Activated T-cell treated with anti-CD3 and anti-CD28 coated beads, Interleukin-2, amount 50 U/mL, for 4 hours (primary cell): ENCODE results near the gene PCSK5. TPM values are rescaled to one million over a fixed set of nuclear protein-coding genes. Genes with fewer than 3 reads are reported as not detected.

Experiments
- ATAC-seq, 2 donors: fragments of 200-7000 bp; cut with Tn5 transposase; one replicate each; pipeline ENCODE4 v1.10.0; 2021
- DNase-seq: peaks from one replicate; pipeline ENCODE4 v3.0.0-alpha.2; 2020
- H3K27me3 Mint-ChIP-seq: one replicate; pipeline ENCODE4 v1.8.0; 2021; ENCODE audit warnings: low read depth, mixed read lengths
- H3K36me3 Mint-ChIP-seq: one replicate; pipeline ENCODE4 v1.8.0; 2022; ENCODE audit warnings: mixed read lengths; ENCODE audit not compliant: insufficient read depth
- H3K4me1 Mint-ChIP-seq: one replicate; pipeline ENCODE4 v1.8.0; 2021; ENCODE audit warnings: low read depth, mixed read lengths
- H3K4me3 Mint-ChIP-seq: one replicate; pipeline ENCODE4 v1.8.0; 2021; ENCODE audit warnings: mild to moderate bottlenecking, moderate library complexity, mixed read lengths
- H3K9me3 Mint-ChIP-seq: one replicate; pipeline ENCODE4 v1.8.0; 2021; ENCODE audit warnings: mixed read lengths
- total RNA-seq, 3 donors: library from RNA; stranded (reverse); gene quantifications; one replicate each; pipeline ENCODE4 v1.2.1, GENCODE V29; 2021

Gene PCSK5
- total RNA-seq, 3 donors from 2014 or later: 1.0 to 1.7 (median 1.6) TPM

DNA sequence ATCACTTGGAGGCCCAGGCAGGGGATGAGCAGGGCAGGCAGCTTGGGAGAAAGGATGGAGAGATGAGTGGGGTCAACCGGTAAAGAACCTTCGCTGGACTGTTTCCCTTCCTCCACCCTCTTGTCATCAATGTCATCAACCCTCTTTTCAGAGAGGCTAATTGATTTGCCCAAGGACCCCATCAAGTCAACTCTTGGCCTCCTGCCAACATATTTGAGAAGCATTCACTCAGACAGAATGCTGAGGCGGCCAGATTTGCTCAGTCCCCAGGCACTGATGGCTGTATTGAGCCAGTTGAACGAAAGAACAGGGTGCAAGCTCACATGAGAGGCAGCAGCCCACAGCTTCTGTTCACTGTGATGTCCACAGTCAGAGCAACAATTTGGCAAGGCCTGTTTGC lies 310.3 kb downstream of the PCSK5 start:
- Mint-ChIP-seq H3K9me3 (no peaks in the 10 kb centered on the region), H3K4me3 (no peak overlapping the region), H3K27me3 (no peaks in the 10 kb centered on the region), H3K4me1 (no peaks in the 10 kb centered on the region), H3K36me3 (no peaks in the 10 kb centered on the region)
- no peak for ATAC-seq
- no peak for DNase-seq

DNA sequence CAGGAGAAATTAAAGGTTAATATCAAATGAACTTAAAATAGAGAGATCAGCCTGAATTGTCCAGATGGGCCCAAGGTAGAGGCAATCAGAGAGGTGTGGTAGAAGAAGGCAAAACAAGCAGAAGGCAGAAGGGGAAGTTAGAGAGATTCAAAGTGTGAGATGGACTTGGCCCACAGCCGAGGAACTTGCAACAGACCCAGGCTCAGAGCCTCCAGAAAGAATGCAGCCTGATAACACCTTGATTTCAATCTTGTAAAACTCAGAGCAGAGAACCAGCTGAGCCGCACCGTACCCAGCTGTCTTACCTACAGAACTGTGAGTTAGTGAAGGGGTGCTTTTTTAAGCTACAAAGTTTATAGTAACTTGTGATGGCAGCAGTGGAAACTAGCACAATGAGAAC lies 312.9 kb downstream of the PCSK5 start:
- H3K9me3 Mint-ChIP-seq: no peaks in the 10 kb centered on the region
- DNase-seq (no peak), ATAC-seq (no peak)
- H3K36me3 Mint-ChIP-seq: no peaks in the 10 kb centered on the region
- no peak overlapping the region for H3K4me3 Mint-ChIP-seq
- no peaks in the 10 kb centered on the region for H3K4me1 Mint-ChIP-seq
- H3K27me3 Mint-ChIP-seq: no peaks in the 10 kb centered on the region

DNA sequence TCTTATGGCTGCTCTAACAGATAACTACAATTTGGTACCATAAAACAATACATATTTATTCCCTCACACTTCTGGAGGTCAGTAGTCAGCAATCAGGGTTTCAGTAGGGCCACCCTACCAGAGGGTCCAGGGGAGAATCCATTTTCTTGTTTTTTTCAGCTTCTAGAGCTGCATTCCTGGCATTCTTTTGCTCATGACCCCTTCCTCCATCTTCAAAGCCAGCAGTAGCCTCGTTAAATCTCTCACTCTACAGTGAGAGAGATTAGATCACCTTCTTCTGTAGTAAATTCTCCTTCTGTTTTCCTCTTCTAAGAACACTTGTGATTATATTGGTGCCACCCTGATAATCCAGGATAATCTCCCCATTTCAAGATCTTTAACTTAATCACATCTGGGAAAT lies 316.3 kb downstream of the PCSK5 start:
- no peak for ATAC-seq
- Mint-ChIP-seq H3K36me3 (no peaks in the 10 kb centered on the region), H3K27me3 (peaks cover 2% of the 10 kb centered on the region)

DNA sequence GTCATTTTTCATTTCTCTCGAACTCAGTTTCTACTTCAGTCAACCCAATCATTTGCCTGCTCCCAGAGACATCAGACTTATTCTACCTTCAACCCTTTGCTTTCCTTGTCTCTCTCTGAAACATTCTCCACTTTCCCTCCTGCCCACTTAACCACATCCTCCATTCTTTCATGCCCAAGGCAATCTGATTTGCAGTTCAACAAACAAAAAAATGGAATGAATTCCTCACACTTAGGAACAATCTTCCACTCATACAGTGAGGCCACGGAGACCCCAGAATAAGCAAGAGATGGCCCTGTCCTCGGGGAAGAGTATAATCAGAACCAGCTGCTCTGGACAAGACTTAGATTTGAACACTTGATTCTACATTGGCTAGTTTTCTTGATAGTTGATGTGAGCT lies 323.3 kb downstream of the PCSK5 start:
- no peak for DNase-seq
- Mint-ChIP-seq H3K36me3 (no peaks in the 10 kb centered on the region), H3K9me3 (no peaks in the 10 kb centered on the region), H3K4me3 (no peak overlapping the region), H3K27me3 (peaks cover 2% of the 10 kb centered on the region), H3K4me1 (no peaks in the 10 kb centered on the region)
- no peak for ATAC-seq

More for the DNA sequence above, 316.3 kb downstream of the PCSK5 start:
- H3K9me3 Mint-ChIP-seq: no peaks in the 10 kb centered on the region
- no peak for DNase-seq
- H3K4me1 Mint-ChIP-seq: no peaks in the 10 kb centered on the region
- H3K4me3 Mint-ChIP-seq: no peak overlapping the region

DNA sequence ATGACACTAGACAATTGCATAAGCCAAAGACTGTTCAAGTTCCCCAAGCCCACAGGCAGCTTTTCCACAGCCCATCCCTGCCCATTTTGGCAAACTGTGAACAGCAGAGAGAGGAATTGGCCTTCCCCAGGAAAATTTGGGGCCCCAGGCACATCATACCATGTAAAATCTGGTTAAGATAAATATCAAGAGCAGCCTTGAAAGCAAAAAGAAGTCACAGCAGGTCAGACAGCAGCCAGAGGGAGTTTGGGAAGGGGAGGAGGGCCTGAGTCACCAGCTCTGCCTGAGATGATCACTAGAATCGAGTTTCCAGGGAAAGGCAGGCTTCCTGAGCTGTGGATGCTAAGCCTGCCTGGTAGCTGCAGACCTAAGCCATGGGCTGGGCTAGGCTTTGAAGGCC lies 324.6 kb downstream of the PCSK5 start:
- DNase-seq (no peak), ATAC-seq (no peak)
- H3K4me3 Mint-ChIP-seq: no peak overlapping the region
- no peaks in the 10 kb centered on the region for H3K9me3 Mint-ChIP-seq
- H3K27me3 Mint-ChIP-seq: peaks cover 2% of the 10 kb centered on the region
- no peaks in the 10 kb centered on the region for H3K4me1 Mint-ChIP-seq
- no peaks in the 10 kb centered on the region for H3K36me3 Mint-ChIP-seq

DNA sequence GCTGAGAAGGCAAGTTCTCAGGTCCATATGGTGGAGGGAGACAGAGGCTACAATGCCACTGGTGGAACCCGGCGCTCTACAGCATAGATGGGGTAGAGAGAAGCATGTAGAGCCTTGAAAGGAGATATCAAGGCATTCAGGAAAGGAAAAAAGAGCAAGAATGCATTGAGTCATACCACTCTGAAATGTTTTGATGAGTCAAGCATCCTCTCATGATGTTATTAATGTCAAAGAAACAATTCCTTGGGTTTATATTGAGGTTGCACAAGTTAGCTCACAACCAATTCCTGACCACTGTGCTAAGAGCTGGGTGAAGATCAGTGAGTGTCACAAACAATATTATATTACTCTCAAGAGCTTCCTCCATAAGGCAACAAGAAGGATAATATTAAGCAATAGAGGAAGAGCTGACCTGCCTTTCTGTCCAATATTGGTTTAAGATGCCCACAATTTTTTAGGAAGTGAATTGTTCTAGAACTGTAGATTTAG lies 325.7 kb downstream of the PCSK5 start:
- Mint-ChIP-seq H3K9me3 (no peaks in the 10 kb centered on the region), H3K27me3 (no peaks in the 10 kb centered on the region), H3K4me1 (no peaks in the 10 kb centered on the region), H3K36me3 (no peaks in the 10 kb centered on the region), H3K4me3 (no peak overlapping the region)
- DNase-seq: no peak
- no peak for ATAC-seq

DNA sequence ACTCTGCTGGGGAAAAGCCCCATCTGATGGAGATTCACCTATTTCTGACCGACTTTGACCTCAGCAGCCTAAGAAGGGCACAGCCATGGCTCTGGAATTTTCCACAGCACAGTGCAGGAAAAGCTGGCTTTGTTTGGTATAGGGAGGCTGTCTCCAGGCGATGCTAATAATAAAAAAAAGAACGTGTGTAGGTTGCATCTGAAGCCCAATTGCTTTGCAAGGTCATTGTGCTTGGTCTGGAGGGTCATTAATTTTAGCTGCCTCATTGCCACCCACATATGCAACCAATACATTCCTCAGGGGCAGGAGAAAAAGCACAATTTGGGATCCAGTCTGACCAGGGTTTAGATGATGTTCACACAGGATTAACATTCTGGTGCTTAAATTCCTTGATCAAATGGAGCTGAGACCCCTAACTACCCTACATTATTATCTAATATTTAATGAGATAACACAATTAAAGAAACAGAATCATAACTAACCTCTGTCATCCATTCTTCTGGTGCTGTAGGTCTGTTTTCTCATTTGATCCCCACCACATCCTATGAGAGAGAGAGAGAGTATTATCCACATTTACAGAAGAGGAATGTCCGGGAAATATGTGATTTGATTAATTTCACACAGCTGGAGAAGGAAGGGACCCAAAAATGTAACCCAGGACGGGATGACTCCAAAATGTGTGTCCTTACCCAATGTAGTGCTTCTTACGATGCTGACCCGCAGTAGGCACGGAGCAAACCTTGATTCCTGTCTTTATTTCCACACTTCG lies 327.8 kb downstream of the PCSK5 start:
- ATAC-seq (no peak), DNase-seq (no peak)
- no peaks in the 10 kb centered on the region for H3K9me3 Mint-ChIP-seq
- no peaks in the 10 kb centered on the region for H3K36me3 Mint-ChIP-seq
- no peaks in the 10 kb centered on the region for H3K27me3 Mint-ChIP-seq
- H3K4me3 Mint-ChIP-seq: no peak overlapping the region
- H3K4me1 Mint-ChIP-seq: no peaks in the 10 kb centered on the region

DNA sequence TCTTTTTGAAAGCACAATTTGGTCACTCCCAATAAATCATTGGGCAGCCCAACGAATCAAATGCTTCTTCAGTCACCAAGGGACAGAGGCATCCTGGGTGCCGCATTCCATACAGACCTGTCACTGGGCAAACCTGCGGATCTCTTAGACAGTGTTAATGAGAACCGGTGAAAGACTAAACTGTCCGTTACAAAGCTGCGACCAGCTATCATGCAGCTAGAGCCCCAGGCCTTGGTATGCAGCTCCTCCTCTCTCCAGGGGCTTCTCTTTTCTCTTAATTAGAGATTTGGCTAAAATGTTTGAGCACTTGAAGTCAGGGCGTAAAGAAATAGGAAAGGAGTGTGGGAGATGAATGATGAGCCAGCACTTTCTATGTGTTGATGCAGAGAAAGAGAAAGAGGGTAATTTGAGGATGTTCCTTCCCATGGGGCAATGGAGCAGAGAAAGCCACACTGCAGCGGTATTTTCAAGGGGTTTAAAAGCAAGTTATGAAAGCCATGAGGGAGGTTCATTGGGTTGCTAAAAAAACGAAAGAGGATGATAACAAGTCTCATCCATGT lies 328.5 kb downstream of the PCSK5 start:
- Mint-ChIP-seq H3K4me1 (no peaks in the 10 kb centered on the region), H3K27me3 (no peaks in the 10 kb centered on the region), H3K36me3 (no peaks in the 10 kb centered on the region), H3K9me3 (no peaks in the 10 kb centered on the region), H3K4me3 (no peak overlapping the region)
- no peak for DNase-seq
- ATAC-seq: no peak

DNA sequence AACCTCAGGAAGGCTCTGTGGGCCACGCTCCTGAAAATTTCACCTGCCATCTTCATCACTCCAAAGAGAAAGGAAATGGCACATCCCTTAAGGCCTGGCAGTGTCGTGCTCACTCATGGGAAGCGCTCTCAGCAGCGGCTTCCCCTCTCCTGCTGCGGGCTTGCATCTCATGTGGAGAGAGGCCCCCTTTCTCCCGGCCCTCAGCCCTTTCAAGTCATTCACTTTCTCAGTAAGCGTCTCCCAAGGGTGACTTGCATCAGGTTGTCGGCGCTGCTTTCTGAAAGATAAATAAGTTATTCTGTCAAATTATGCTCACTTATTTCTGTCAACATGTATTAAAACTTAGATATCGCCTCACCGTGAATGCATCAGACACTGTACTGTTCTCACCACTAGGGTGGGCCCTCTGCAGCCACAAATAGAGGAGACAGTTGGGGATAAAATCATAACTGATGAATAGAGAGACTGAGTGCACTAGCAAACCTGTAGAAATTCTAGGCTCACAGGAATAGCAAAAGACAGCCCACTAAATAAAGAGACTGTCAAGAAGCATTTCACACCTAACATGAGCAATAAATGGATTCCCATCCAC lies 329.2 kb downstream of the PCSK5 start:
- ATAC-seq: no peak
- H3K9me3 Mint-ChIP-seq: no peaks in the 10 kb centered on the region
- H3K4me1 Mint-ChIP-seq: no peaks in the 10 kb centered on the region
- DNase-seq: no peak
- H3K36me3 Mint-ChIP-seq: no peaks in the 10 kb centered on the region
- no peaks in the 10 kb centered on the region for H3K27me3 Mint-ChIP-seq
- no peak overlapping the region for H3K4me3 Mint-ChIP-seq

DNA sequence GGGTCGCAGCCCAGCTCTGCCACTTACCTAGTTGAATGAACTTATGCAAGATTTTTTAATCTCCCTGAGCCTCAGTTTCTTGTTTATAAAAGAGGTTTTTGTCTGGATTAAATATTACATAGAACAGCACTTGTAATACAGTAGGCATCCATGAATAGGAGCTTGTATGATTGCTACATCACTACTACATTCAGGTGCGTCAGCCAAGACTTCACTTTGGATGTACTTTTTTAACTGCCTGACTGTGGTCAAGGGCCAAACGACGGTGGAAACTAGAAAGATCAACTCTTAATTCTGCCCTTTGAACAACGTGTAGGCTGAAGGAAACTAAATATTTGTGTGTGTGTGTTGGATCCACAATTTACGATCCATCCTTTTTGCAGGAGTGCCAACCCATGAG lies 330.9 kb downstream of the PCSK5 start:
- Mint-ChIP-seq H3K27me3 (no peaks in the 10 kb centered on the region), H3K36me3 (no peaks in the 10 kb centered on the region), H3K9me3 (no peaks in the 10 kb centered on the region), H3K4me3 (no peak overlapping the region), H3K4me1 (no peaks in the 10 kb centered on the region)
- DNase-seq (no peak), ATAC-seq (no peak)

DNA sequence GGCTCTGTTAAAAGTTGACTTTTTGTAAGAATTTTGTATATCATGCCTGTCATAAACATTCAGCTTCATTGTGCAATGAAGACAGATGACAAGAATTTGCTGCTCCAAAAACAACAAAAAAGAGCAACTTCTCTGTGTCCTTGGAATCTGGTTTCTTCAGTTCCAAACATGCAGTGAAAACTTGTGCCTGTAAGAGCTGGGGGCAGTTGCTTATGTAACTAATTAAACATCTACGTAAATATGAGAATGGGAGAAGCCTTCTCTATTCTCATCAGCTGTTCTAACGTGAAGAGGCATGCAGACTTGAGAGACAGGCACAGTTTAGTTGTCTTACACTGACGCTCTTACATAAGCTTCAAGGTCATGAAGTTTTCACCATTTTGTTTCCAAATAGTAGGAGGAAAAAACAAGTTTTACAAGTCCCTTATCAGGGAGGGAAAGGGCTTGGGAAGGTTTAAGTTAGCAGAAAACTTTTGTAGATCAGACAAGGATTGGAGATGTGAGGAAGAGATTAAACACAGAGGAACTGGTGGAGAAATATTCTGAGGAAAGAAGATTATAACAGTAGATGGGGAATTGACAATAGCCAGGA lies 333.4 kb downstream of the PCSK5 start:
- Mint-ChIP-seq H3K27me3 (no peaks in the 10 kb centered on the region), H3K36me3 (no peaks in the 10 kb centered on the region), H3K9me3 (no peaks in the 10 kb centered on the region), H3K4me3 (no peak overlapping the region), H3K4me1 (no peaks in the 10 kb centered on the region)
- DNase-seq (no peak), ATAC-seq (no peak)

DNA sequence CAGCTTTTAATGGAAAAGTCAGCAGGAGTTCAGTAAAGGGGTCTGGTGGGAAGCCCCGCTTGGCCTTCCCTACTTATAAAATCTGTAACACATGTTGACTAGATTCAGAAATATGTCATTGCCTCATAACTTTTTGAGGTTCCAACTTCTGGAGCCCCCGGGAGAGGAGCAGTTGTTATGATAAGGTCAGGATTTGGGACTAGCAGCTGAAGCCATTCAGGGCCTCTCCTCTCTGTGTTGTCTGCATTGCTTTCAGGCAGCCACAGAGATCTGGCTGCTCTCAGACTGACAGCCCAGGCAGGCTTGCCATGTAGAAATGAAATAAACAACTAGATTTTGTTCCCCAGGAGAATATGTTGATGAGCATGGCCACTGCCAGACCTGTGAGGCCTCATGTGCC lies 336.7 kb downstream of the PCSK5 start:
- ATAC-seq (no peak), DNase-seq (no peak)
- Mint-ChIP-seq H3K4me1 (no peaks in the 10 kb centered on the region), H3K4me3 (no peak overlapping the region), H3K36me3 (no peaks in the 10 kb centered on the region), H3K27me3 (no peaks in the 10 kb centered on the region), H3K9me3 (no peaks in the 10 kb centered on the region)

DNA sequence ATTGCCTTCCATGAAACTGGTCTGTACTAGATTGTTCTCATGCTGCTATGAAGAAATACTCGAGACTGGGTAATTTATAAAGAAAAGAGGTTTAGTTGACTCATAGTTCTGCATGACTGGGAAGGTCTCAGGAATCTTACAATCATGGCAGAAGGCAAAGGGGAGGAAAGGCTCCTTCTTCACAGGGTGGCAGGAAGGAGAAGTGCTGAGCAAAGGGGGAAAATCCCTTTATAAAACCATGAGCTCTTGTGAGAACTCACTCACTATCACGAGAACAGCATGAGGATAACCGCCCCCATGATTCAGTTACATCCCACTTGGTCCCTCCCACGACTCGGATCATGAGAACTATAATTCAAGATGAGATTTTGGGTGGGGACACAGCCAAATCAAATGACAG lies 340.5 kb downstream of the PCSK5 start:
- Mint-ChIP-seq H3K9me3 (no peaks in the 10 kb centered on the region), H3K4me3 (no peak overlapping the region), H3K36me3 (no peaks in the 10 kb centered on the region), H3K27me3 (no peaks in the 10 kb centered on the region), H3K4me1 (no peaks in the 10 kb centered on the region)
- DNase-seq (no peak), ATAC-seq (no peak)

DNA sequence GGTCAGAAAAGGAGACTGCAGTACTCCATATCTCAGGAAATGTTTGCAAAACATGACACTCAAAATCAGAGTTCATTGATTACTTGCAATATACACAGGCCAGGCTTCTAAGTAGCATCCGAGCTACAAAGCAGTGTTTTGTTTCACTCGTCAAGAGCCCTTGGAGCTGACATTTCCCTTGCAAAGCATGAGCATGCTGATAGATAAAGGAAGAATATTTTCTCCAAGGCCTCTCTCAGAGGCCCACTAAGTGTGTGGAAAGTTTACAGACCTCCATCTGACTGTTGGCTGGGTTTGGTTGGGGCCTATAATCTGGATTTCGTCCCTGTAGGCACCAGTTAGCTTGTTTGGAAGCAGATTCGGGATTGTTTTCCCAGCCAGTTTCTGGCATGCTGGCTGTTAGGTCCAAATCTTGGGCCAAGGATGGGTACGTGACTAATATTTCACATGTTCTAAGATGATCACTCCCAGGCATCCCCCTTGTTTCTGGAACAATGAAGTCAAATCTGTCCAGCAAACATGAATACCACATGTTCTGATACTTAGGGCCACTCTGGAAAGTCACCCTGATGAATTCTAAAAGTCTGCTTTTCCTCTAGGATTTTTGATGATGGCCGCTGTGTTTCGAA lies 342.5 kb downstream of the PCSK5 start:
- H3K36me3 Mint-ChIP-seq: no peaks in the 10 kb centered on the region
- H3K4me3 Mint-ChIP-seq: no peak overlapping the region
- no peaks in the 10 kb centered on the region for H3K27me3 Mint-ChIP-seq
- no peak for DNase-seq
- H3K9me3 Mint-ChIP-seq: no peaks in the 10 kb centered on the region
- no peak for ATAC-seq
- no peaks in the 10 kb centered on the region for H3K4me1 Mint-ChIP-seq
